ENCODE measurements around the gene NOTCH2.

NOTCH2 gene

GRCh38 chr1:119903443-119903835, 166.0 kb downstream of the NOTCH2 start:
- TF ChIP-seq, protein P1, sequence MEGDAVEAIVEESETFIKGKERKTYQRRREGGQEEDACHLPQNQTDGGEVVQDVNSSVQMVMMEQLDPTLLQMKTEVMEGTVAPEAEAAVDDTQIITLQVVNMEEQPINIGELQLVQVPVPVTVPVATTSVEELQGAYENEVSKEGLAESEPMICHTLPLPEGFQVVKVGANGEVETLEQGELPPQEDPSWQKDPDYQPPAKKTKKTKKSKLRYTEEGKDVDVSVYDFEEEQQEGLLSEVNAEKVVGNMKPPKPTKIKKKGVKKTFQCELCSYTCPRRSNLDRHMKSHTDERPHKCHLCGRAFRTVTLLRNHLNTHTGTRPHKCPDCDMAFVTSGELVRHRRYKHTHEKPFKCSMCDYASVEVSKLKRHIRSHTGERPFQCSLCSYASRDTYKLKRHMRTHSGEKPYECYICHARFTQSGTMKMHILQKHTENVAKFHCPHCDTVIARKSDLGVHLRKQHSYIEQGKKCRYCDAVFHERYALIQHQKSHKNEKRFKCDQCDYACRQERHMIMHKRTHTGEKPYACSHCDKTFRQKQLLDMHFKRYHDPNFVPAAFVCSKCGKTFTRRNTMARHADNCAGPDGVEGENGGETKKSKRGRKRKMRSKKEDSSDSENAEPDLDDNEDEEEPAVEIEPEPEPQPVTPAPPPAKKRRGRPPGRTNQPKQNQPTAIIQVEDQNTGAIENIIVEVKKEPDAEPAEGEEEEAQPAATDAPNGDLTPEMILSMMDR (conservative IDR thresholded peaks at IDR 0.05), result no peak
- H3K27ac ChIP-seq, result no peak overlapping the region

DNA sequence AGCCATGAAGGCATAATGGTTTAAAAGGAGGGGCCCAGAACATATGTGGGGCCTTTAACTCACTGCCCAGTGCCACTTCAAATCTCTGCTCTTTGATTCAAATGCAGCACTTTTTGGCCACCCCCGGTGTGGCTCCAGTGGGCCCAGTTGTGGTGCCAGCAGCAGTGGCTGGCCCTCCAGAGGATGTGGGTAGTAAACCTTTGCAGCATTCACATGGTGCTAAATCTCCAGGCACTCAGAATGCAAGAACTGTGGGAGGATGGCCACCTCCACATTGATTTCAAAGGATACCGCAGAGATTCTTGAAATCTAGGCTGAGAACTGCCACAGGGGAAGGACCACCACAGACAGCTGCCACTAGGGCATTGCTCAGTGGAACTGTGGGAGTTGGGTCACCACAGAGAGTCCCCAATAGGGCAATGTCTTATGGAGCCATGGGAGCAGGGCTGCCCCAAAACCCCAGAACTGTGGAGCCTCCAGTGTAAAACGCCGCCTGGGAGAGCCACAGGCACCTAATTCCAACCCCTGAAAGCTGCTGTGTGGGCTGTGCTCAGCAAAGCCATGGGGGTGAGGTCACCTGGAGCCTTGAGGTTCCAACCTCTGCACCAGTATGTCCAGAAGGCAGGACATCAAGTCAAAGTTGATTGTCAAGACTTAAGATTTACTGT, 166.6 kb downstream of the NOTCH2 start:
- TF ChIP-seq ZFX (IDR thresholded peaks at IDR 0.05), result no peak
- TF ChIP-seq, protein P1 (conservative IDR thresholded peaks at IDR 0.05), result no peak
- H3K27ac ChIP-seq, result no peak overlapping the region

DNA sequence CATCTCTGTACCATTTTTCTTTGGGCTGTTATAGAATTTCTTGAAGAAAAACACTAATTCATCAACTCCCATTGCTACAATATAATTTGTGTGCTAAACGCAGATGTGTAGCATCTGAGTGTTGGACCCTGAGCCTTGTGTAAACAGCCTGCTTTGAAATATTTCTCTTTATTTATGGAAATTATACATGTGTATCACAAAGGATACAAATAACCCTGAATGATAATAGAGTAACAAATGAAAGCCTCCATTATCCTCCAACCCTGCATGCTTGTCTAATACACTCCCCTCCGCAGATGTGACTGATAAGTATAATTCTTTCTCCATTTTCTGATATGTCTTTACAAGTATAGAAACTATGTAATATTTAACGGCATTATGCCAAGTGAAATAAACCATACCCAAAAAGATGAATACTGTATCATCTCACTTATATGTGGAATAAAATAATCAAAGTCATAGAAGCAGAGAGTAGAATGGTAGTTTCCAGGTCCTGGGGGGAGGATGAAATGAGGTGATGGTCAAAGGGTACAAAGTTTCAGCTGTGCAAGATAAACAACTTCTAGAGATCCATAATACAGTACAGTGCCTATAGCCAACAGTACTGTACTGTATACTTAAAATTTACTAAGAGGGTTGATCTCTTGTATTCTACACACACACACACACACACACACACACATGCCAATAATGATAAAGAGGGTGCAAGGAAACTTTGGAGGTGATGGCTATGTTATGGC, 170.3 kb downstream of the NOTCH2 start:
- no peak overlapping the region for H3K27ac ChIP-seq
- no peak for TF ChIP-seq ZFX (IDR thresholded peaks at IDR 0.05)
- TF ChIP-seq, protein P1 (conservative IDR thresholded peaks at IDR 0.05), result no peak

- no peak overlapping the region for H3K27ac ChIP-seq
- TF ChIP-seq, protein P1 (conservative IDR thresholded peaks at IDR 0.05), result no peak
- TF ChIP-seq ZFX (IDR thresholded peaks at IDR 0.05), result no peak
Observed at GRCh38 chr1:119898530-119898929, 170.9 kb downstream of the NOTCH2 start.

- no peak within 1 kb of the TSS for H3K27ac ChIP-seq
- no peak for TF ChIP-seq ZFX (IDR thresholded peaks at IDR 0.05)
- TF ChIP-seq, protein P1 (conservative IDR thresholded peaks at IDR 0.05), result no peak; the same call in 1 of the 2 replicates
Observed at GRCh38 chr1:119896303-119896702, 173.2 kb downstream of the NOTCH2 start, which contains the start of gene ADAM30. Gene ADAM30 (minus strand): TSS chr1:119896515. CDS start chr1:119896336, 179 bp downstream.

- no peak overlapping the region for H3K27ac ChIP-seq
- TF ChIP-seq ZFX (IDR thresholded peaks at IDR 0.05), result no peak
- TF ChIP-seq, protein P1 (conservative IDR thresholded peaks at IDR 0.05), result no peak
Observed at GRCh38 chr1:119895102-119895501, 174.4 kb downstream of the NOTCH2 start.

Measured in C4-2B (cell line).